ENCODE results near the gene LTC4S.

- TF ChIP-seq RAD21 (conservative IDR thresholded peaks at IDR 0.05): no peak
- no peak for TF ChIP-seq POLR2AphosphoS5 (IDR thresholded peaks at IDR 0.05)
- no peak for TF ChIP-seq REST (IDR thresholded peaks at IDR 0.05; ENCODE audit: borderline replicate concordance)
- no peak for TF ChIP-seq CTCF (IDR thresholded peaks at IDR 0.05; ENCODE audit: poor library complexity, severe bottlenecking)
- TF ChIP-seq EZH2 (IDR thresholded peaks at IDR 0.05; ENCODE audit: borderline replicate concordance, insufficient read depth, low read length, poor library complexity, severe bottlenecking): no peak
- TF ChIP-seq SMC3 (conservative IDR thresholded peaks at IDR 0.05; ENCODE audit: poor library complexity): no peak
- TF ChIP-seq TAF1 (IDR thresholded peaks at IDR 0.05; ENCODE audit: low read depth): no peak
- TF ChIP-seq EP300 (conservative IDR thresholded peaks at IDR 0.05; ENCODE audit: poor library complexity, severe bottlenecking): no peak
These were observed 31.9 kb downstream of the LTC4S start for GRCh38 chr5:179825655-179826182.

Measured in neural cell (in vitro differentiated cells).